GM12878 (cell line): ENCODE results near the gene SIGLEC14. TPM values are rescaled to one million over a fixed set of nuclear protein-coding genes. Genes with fewer than 3 reads are reported as not detected.

Experiments
- ATAC-seq: fragments of 200-7000 bp; cut with Tn5 transposase; 3 replicates; pipeline ENCODE4 v1.9.1; 2020; ENCODE audit warnings: mild to moderate bottlenecking, moderate library complexity
- BruUV-seq: library from RNA; stranded (reverse); fragments of 400-500 nt; replicated peaks from 2 replicates; lab custom pipeline; 2021; lab: Mats Ljungman, UMichigan
- CTCF ChIA-PET: fragments of 300-600 bp; sonication (Branson Sonifier 250); formaldehyde crosslinking; extraction: SDS; loops from one replicate; lab custom pipeline; 2021; ENCODE audit warnings: inconsistent platforms; lab: Yijun Ruan, JAX
- POLR2A ChIA-PET: fragments of 350-600 bp; formaldehyde crosslinking; extraction: SDS; loops from one replicate; lab custom pipeline; 2021; ENCODE audit warnings: inconsistent platforms; lab: Charles Lee
- RAD21 ChIA-PET: fragments of 300-600 bp; sonication (Branson Sonifier 250); formaldehyde crosslinking; loops from one replicate; lab custom pipeline; 2023; ENCODE audit warnings: antibody characterized with exemption; ENCODE audit not compliant: unreplicated experiment; lab: Charles Lee
- SMC1A ChIA-PET: fragments of 300-600 bp; sonication (Branson Sonifier 250); formaldehyde crosslinking; loops from one replicate; lab custom pipeline; 2023; ENCODE audit not compliant: unreplicated experiment, uncharacterized antibody; lab: Charles Lee
- DNase-seq: peaks from one replicate; pipeline ENCODE4 v3.0.0-alpha.2; 2011; ENCODE audit warnings: low read depth, low spot score
- FAIRE-seq: peaks from 3 replicates; lab custom pipeline; 2011; peaks lifted over from hg19 to GRCh38; lab: Jason Lieb, UNC
- H2AFZ ChIP-seq: 2 replicates; pipeline ENCODE4 v1.6.0; 2011; ENCODE audit warnings: low read depth, low read length, control low read depth; ENCODE audit not compliant: control insufficient read depth
- H3K27ac ChIP-seq: 2 replicates; pipeline ENCODE4 v1.5.1; 2011; ENCODE audit warnings: control low read depth; ENCODE audit not compliant: control insufficient read depth, insufficient read depth
- H3K27me3 ChIP-seq, 2 experiments: replicated peaks in 1 of 2; 2 replicates each; pipeline versions ENCODE4 v1.6.0 to v1.6.1; 2011; ENCODE audit warnings: low read length in 1 of 2; ENCODE audit not compliant: control insufficient read depth in 2 of 2, insufficient read depth in 2 of 2
- H3K36me3 ChIP-seq, 2 experiments: 2 replicates each; pipeline ENCODE4 v1.5.1; 2011; ENCODE audit warnings: low read length in 1 of 2; ENCODE audit not compliant: control insufficient read depth in 2 of 2, insufficient read depth in 2 of 2
- H3K4me1 ChIP-seq: 2 replicates; pipeline ENCODE4 v1.6.1; 2011; ENCODE audit warnings: mild to moderate bottlenecking, low read length, moderate library complexity, mixed read lengths; ENCODE audit not compliant: control insufficient read depth, insufficient read depth
- H3K4me2 ChIP-seq: 2 replicates; pipeline ENCODE4 v1.6.0; 2011; ENCODE audit warnings: control low read depth; ENCODE audit not compliant: control insufficient read depth, insufficient read depth
- H3K4me3 ChIP-seq: fragments of 200-600 bp; sonication (generic); 2 replicates; pipeline ENCODE4 v1.5.1; 2016
- H3K79me2 ChIP-seq: 2 replicates; pipeline ENCODE4 v1.6.0; 2011; ENCODE audit warnings: low read length; ENCODE audit not compliant: control insufficient read depth, insufficient read depth
- H3K9ac ChIP-seq: 2 replicates; pipeline ENCODE4 v1.8.0; 2011; ENCODE audit warnings: low read length, control low read depth, mixed read lengths; ENCODE audit not compliant: control insufficient read depth, insufficient read depth
- H3K9me3 ChIP-seq: replicated peaks from 3 replicates; pipeline ENCODE4 v1.5.1; 2011; ENCODE audit warnings: mild to moderate bottlenecking, low read length; ENCODE audit not compliant: control insufficient read depth, insufficient read depth
- H4K20me1 ChIP-seq: 2 replicates; pipeline ENCODE4 v1.6.0; 2011; ENCODE audit not compliant: control insufficient read depth, insufficient read depth
- CBX5 ChIP-seq: sonication (generic); IDR thresholded peaks from 2 replicates; pipeline ENCODE4 v1.6.1; 2016; ENCODE audit warnings: low read depth, moderate library complexity, mild to moderate bottlenecking, inconsistent platforms
- HDAC6 ChIP-seq: fragments of 200-600 bp; sonication (generic); IDR thresholded peaks from one replicate; pipeline ENCODE4 v1.8.0; 2017; ENCODE audit warnings: antibody characterized with exemption; ENCODE audit not compliant: unreplicated experiment
- IRF3 ChIP-seq: fragments of 450-650 bp; IDR thresholded peaks from 2 replicates; pipeline ENCODE4 v1.6.1; 2014; ENCODE audit warnings: mild to moderate bottlenecking
- KAT2A ChIP-seq: conservative IDR thresholded peaks from 2 replicates; pipeline ENCODE4 v1.6.1; 2011; ENCODE audit warnings: low read depth, low read length; ENCODE audit not compliant: control insufficient read depth
- MLLT1 ChIP-seq: fragments of 450-650 bp; IDR thresholded peaks from 2 replicates; pipeline ENCODE4 v1.6.1; 2016; ENCODE audit warnings: mild to moderate bottlenecking
- RUNX3 ChIP-seq: IDR thresholded peaks from 2 replicates; pipeline ENCODE4 v1.6.1; 2012; ENCODE audit warnings: low read length, inconsistent platforms
- SIN3A ChIP-seq: IDR thresholded peaks from 2 replicates; pipeline ENCODE4 v1.6.1; 2012; ENCODE audit warnings: low read depth, low read length, improper control_type of control experiment
- SRF ChIP-seq, 2 experiments: IDR thresholded peaks; 2 replicates each; pipeline ENCODE4 v1.6.1; 2011; ENCODE audit warnings: low read depth in 2 of 2, low read length in 2 of 2, mild to moderate bottlenecking in 1 of 2, moderate library complexity in 1 of 2
- TARDBP ChIP-seq: IDR thresholded peaks from 2 replicates; pipeline ENCODE4 v1.6.1; 2016; ENCODE audit warnings: borderline replicate concordance
- ZNF24 ChIP-seq: fragments of 450-650 bp; IDR thresholded peaks from 2 replicates; pipeline ENCODE4 v1.6.1; 2017; ENCODE audit warnings: antibody characterized with exemption, mild to moderate bottlenecking
- WGBS: methylation state at CpG from one replicate; pipeline ENCODE4 v1.1.6; 2016; ENCODE audit warnings: low lambda C conversion rate; ENCODE audit not compliant: insufficient replicate concordance, insufficient coverage; ENCODE audit errors: missing lambda C conversion rate; 5-methylcytosine and 5-hydroxymethylcytosine counted together
- in situ Hi-C: fragments of 300-500 bp; cut with MboI; formaldehyde crosslinking; loops from 9 replicates; pipeline ENCODE4 v1.14.3; 2018; ENCODE audit warnings: mixed read lengths
- intact Hi-C: fragments of 100-400 bp; cut with micrococcal nuclease; formaldehyde crosslinking; loops from one replicate; pipeline ENCODE4 v1.14.2; 2022; ENCODE audit not compliant: unreplicated experiment
- polyA plus RNA-seq, 11 experiments: library from polyadenylated mRNA; depleted of rRNA in 4 of 11; unstranded in 6 of 11; stranded (reverse) in 5 of 11; fragments of >200 nt; fragmentation: Nextera tagmentation in 4 of 11; fragmentation: Illumina TruSeq in 1 of 11; extraction: Ambion mirVana in 4 of 11; extraction: Trizol in 1 of 11; gene quantifications; 1 replicate in 1 of 11; 2 replicates in 10 of 11; pipeline versions ENCODE4 v1.2.1 to v1.2.3, GENCODE V29; 2011 to 2016; ENCODE audit warnings: inconsistent platforms in 2 of 11, missing spikeins in 2 of 11, low read depth in 1 of 11
- total RNA-seq, 4 experiments: library from RNA; depleted of rRNA in 3 of 4; stranded (reverse); fragments of >200 nt in 3 of 4; fragmentation: Illumina TruSeq in 1 of 4; extraction: Trizol in 1 of 4; gene quantifications; 2 replicates each; pipeline versions ENCODE4 v1.2.1 to v1.2.3, GENCODE V29; 2013 to 2021
- TF ChIP-seq, protein P1 (sequence below): fragments of 450-650 bp; IDR thresholded peaks from 2 replicates; pipeline ENCODE4 v1.6.1; 2016; ENCODE audit warnings: mild to moderate bottlenecking, moderate library complexity, borderline replicate concordance
- TF ChIP-seq, protein P2 (sequence below): IDR thresholded peaks from 2 replicates; pipeline ENCODE4 v1.6.1; 2011; ENCODE audit warnings: mild to moderate bottlenecking, low read depth, low read length, moderate library complexity; ENCODE audit not compliant: insufficient replicate concordance

SIGLEC14 gene
- total and polyA plus RNA-seq, 10 of the 15 experiments (the other 5 are each of a cell fraction or from before 2014, with no cell fraction given), result 0.57 to 8.4 (median 4.6) TPM

DNA sequence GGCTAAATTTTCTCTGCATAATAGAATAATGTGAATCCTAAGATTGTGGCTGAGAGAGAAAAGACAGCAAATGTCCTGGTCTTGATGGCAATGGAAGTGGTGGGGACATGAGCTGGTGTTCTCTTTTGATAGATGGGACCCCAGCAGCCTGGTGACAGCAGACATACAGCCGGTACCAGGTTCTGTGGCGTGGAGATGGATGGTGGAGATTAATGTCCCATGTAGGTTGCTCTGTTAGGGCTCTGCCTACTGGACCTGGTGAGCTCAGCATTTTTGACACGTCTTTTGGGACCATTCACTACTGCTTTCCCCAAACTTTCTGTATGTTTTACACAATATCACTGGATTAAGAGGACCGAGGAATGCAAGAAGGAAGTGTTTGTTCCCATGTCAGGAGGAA lies 8.2 kb upstream of the SIGLEC14 start:
- FAIRE-seq, result no peak
- in situ Hi-C loops (loop anchor here (5.0 kb wide), 1 partner anchor 182 kb away; no protein-coding TSS in a partner anchor), intact Hi-C loops (loop anchor here (5.0 to 10.0 kb wide), 2 partner anchors 142 to 320 kb away; no protein-coding TSS in a partner anchor)
- Histone ChIP-seq H2AFZ (no peak overlapping the region), H3K9me3 (no peaks in the 10 kb centered on the region; the same call in 2 of the 3 replicates), H4K20me1 (no peaks in the 10 kb centered on the region), H3K27me3 (no peaks in the 10 kb centered on the region), H3K36me3 (no peaks in the 10 kb centered on the region), H3K9ac (no peak overlapping the region), H3K4me3 (no peak overlapping the region), H3K4me1 (peaks cover 19% of the 10 kb centered on the region), H3K4me2 (no peak overlapping the region), H3K27ac (no peak overlapping the region), H3K79me2 (no peaks in the 10 kb centered on the region)
- POLR2A ChIA-PET, result no interaction called here
- no peak for DNase-seq
- ATAC-seq, result no peak
- RAD21 ChIA-PET, result interaction anchor here (8.8 kb wide), 1 partner anchor 181 kb away, joined by 133 read pairs; no protein-coding TSS in a partner anchor
- CTCF ChIA-PET, result interaction anchor here (0.8 to 10.4 kb wide), 10 partner anchors 8 to 215 kb away, joined by 3 to 281 read pairs (median 4); no protein-coding TSS in a partner anchor
- SMC1A ChIA-PET, result interaction anchor here (1.0 to 2.2 kb wide), 4 partner anchors 47 to 182 kb away, joined by 3 to 10 read pairs (median 6); no protein-coding TSS in a partner anchor
- no TSS peak for BruUV-seq
- WGBS, result 45% methylated on average over 4 of the region's 4 CpGs
- TF ChIP-seq, protein P1, sequence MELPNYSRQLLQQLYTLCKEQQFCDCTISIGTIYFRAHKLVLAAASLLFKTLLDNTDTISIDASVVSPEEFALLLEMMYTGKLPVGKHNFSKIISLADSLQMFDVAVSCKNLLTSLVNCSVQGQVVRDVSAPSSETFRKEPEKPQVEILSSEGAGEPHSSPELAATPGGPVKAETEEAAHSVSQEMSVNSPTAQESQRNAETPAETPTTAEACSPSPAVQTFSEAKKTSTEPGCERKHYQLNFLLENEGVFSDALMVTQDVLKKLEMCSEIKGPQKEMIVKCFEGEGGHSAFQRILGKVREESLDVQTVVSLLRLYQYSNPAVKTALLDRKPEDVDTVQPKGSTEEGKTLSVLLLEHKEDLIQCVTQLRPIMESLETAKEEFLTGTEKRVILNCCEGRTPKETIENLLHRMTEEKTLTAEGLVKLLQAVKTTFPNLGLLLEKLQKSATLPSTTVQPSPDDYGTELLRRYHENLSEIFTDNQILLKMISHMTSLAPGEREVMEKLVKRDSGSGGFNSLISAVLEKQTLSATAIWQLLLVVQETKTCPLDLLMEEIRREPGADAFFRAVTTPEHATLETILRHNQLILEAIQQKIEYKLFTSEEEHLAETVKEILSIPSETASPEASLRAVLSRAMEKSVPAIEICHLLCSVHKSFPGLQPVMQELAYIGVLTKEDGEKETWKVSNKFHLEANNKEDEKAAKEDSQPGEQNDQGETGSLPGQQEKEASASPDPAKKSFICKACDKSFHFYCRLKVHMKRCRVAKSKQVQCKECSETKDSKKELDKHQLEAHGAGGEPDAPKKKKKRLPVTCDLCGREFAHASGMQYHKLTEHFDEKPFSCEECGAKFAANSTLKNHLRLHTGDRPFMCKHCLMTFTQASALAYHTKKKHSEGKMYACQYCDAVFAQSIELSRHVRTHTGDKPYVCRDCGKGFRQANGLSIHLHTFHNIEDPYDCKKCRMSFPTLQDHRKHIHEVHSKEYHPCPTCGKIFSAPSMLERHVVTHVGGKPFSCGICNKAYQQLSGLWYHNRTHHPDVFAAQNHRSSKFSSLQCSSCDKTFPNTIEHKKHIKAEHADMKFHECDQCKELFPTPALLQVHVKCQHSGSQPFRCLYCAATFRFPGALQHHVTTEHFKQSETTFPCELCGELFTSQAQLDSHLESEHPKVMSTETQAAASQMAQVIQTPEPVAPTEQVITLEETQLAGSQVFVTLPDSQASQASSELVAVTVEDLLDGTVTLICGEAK, result no peak
- TF ChIP-seq, protein P2, sequence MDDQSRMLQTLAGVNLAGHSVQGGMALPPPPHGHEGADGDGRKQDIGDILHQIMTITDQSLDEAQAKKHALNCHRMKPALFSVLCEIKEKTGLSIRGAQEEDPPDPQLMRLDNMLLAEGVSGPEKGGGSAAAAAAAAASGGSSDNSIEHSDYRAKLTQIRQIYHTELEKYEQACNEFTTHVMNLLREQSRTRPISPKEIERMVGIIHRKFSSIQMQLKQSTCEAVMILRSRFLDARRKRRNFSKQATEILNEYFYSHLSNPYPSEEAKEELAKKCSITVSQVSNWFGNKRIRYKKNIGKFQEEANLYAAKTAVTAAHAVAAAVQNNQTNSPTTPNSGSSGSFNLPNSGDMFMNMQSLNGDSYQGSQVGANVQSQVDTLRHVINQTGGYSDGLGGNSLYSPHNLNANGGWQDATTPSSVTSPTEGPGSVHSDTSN, result no peak
- no peak for TF ChIP-seq SRF (IDR thresholded peaks at IDR 0.05; ENCODE audit: low read depth in 2 of 2, low read length in 2 of 2)
- no peak for TF ChIP-seq TARDBP
- no peak for TF ChIP-seq RUNX3
- no peak for TF ChIP-seq IRF3
- no peak for TF ChIP-seq ZNF24
- TF ChIP-seq HDAC6, result no peak
- TF ChIP-seq CBX5, result no peak
- TF ChIP-seq KAT2A, result no peak
- TF ChIP-seq MLLT1, result no peak
- no peak for TF ChIP-seq SIN3A
